Lower leg skin (tissue), 4 donors: ENCODE results near the gene SHISA8. TPM values are rescaled to one million over a fixed set of nuclear protein-coding genes. Genes with fewer than 3 reads are reported as not detected.

Source experiments
- DNase-seq, 2 donors: peaks; one replicate each; pipeline ENCODE4 v3.0.0-alpha.2; 2019; ENCODE audit warnings: low spot score in 2 of 2
- H3K4me3 ChIP-seq: fragments of 200-600 bp; sonication (generic); 2 replicates; pipeline ENCODE4 v1.5.1; 2017; ENCODE audit warnings: mild to moderate bottlenecking, low read depth; ENCODE audit not compliant: poor library complexity, severe bottlenecking
- CTCF ChIP-seq, 3 donors: fragments of 450-650 bp; IDR thresholded peaks; one replicate each; pipeline ENCODE4 v1.5.1; 2016; ENCODE audit warnings: antibody characterized with exemption in 3 of 3, mild to moderate bottlenecking in 3 of 3, moderate library complexity in 2 of 3
- POLR2A ChIP-seq, 2 donors: fragments of 450-650 bp; IDR thresholded peaks; one replicate each; pipeline ENCODE4 v1.6.1; 2016 to 2017; ENCODE audit warnings: antibody characterized with exemption in 2 of 2, mild to moderate bottlenecking in 1 of 2, moderate library complexity in 1 of 2
- WGBS, 2 donors: methylation state at CpG; one replicate each; pipeline ENCODE4 v1.1.5; 2018; 5-methylcytosine and 5-hydroxymethylcytosine counted together
- intact Hi-C: fragments of 100-400 bp; cut with DNase I; formaldehyde crosslinking; loops from one replicate; pipeline ENCODE4 v1.15.0; 2023; ENCODE audit warnings: low total_unique reads
- total RNA-seq, 4 donors: library from RNA; depleted of rRNA; stranded (reverse); fragments of >200 nt; gene quantifications; one replicate each; pipeline ENCODE4 v1.1.0, GENCODE V29; 2016

Gene SHISA8
- total RNA-seq, 4 donors from 2014 or later = 0.46 to 2.0 (median 1.0) TPM

- TF ChIP-seq CTCF (IDR thresholded peaks at IDR 0.05) = no peak
- no peak for TF ChIP-seq POLR2A (IDR thresholded peaks at IDR 0.05)
- intact Hi-C loops = no loop called here
- no peak overlapping the region for H3K4me3 ChIP-seq
- 71 to 86% methylated on average over 8 of the region's 8 CpGs for WGBS, 2 donors
- no peak for DNase-seq
Measured at GRCh38 chr22:41929418-41929810, 14.5 kb upstream of the SHISA8 start.

DNA sequence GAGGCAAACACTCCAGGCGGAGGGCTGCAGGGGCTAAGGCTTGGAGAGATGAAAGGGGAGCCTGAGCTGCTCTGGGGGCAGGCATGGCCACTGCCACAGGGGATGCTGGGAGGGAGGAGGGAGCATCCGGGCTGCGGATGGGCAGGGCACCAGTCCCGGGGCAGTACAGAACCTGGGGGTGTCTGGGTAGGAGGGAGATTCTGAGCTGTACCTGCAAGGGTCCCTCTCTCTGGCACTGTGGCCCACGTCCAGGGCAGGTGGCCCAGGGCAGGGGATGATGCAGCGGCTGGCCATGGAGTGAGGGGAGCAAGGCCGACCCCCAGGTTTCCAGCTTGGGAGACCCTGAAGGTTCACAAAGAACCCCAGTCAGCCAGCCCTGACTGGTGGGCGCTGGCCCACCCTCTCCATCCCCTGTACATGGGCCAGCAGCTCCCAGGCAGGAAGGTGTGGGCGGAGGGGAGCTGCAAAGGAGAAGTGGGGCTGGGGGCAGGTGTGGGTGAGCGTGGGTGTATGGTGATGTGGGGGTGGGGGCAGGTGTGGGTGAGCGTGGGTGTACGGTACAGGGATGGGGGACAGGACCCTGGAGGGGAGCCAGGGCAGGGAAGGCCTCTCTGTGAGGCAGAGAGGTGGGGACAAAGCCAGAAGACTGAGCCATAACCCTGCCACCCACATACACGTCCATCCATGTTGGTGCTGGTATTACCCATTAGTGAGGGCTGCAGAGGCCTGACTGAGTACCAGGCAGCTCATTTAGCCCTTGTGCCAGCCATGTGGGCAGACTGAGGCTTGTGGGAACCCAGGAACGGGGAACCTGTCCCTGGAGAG is 13.9 kb upstream of the SHISA8 start:
- no peak for DNase-seq
- H3K4me3 ChIP-seq = no peak overlapping the region
- TF ChIP-seq CTCF (IDR thresholded peaks at IDR 0.05) (no peak), POLR2A (IDR thresholded peaks at IDR 0.05) (no peak)
- intact Hi-C loops = no loop called here
- 64 to 83% methylated on average over 11 to 14 of the region's 14 CpGs for WGBS, 2 donors

DNA sequence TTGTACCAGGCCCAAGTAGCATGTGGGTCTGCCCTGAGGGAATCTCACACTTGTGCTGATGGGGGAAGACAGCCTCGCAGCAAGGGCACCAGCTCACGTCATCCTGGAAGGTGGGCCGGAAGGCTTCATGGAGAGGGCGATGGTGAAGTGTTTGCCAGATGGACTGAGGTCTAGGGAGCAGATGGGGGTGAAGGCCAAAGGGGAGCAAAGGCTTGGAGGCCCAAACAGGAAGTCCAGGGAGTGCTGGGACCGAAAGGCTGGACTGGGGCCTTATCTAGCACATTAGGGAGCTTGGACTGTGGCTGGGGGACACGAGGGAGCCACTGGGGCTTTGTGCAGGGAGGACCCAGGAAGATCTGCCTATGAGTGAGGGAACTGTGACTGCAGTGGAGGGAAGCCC is 12.9 kb upstream of the SHISA8 start:
- intact Hi-C loops = no loop called here
- no peak for DNase-seq
- no peak for TF ChIP-seq CTCF (IDR thresholded peaks at IDR 0.05)
- TF ChIP-seq POLR2A (IDR thresholded peaks at IDR 0.05) = no peak
- no peak overlapping the region for H3K4me3 ChIP-seq
- WGBS, 2 donors = 84 to 89% methylated on average over 6 of the region's 6 CpGs

DNA sequence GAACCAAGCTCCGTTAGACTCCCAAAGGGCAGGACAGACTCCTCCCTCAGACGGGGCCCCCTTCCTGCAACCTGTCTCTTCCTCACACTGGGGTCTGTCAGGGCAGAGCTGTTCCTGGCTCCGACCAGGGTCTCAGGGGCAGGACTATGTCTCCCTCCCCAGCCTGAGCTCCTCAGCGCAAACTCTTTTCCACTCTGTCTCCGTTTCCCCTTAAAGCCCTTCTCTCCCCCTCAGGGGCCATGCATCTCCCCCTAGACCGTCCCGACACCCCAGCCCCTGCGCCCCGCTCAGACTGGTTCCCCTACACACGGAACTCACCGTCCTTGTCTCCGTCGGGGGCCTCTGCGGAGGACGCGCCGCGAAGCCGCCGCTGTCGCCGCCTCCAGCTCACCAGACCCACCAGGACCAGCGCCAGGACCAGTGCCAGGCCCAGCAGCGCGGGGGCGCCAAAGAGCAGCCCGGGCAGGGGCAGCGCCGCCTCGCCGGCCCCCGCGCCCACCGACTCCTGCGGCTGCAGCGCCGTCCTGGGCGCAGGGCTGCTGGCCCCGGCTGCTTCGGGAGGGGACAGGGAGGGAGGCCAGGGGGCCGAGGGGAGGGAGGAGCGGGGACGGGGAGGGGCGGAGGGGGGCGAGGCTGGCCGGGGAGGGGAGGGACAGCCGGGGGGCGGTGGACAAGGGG is 11.0 kb upstream of the SHISA8 start:
- no peak for TF ChIP-seq CTCF (IDR thresholded peaks at IDR 0.05)
- TF ChIP-seq POLR2A (IDR thresholded peaks at IDR 0.05) = no peak
- intact Hi-C loops = no loop called here
- H3K4me3 ChIP-seq = no peak overlapping the region
- WGBS, 2 donors = 8 to 11% methylated on average over 16 to 28 of the region's 48 CpGs
- peak in 1 of 2 donors; percentile 91 for DNase-seq

GRCh38 chr22:41923595-41924276 is 8.9 kb upstream of the SHISA8 start:
- no peak for DNase-seq
- intact Hi-C loops = no loop called here
- H3K4me3 ChIP-seq = no peak overlapping the region
- 88 to 93% methylated on average over 14 of the region's 14 CpGs for WGBS, 2 donors
- TF ChIP-seq POLR2A (IDR thresholded peaks at IDR 0.05) = no peak
- TF ChIP-seq CTCF (IDR thresholded peaks at IDR 0.05) = no peak
